Stimulated activated CD4-positive, alpha-beta T cell treated with anti-CD3 and anti-CD28 coated beads, Interleukin-2, amount 100 ng/mL, for 24 hours (primary cell): Measurements from ENCODE around the gene MAPK7.
A peak's percentile ranks its signal among the peaks of the same experiment; 100 is the strongest.

Source experiments
- DNase-seq, 2 donors: peaks; one replicate each; pipeline ENCODE4 v3.0.0-alpha.2; 2020

Gene MAPK7

GRCh38 chr17:19364699-19365498 is 13.4 kb upstream of the MAPK7 start:
- no peak for DNase-seq

GRCh38 chr17:19365499-19365817 is 12.8 kb upstream of the MAPK7 start:
- no peak for DNase-seq

- no peak for DNase-seq
Measured at GRCh38 chr17:19365833-19366636, 12.3 kb upstream of the MAPK7 start.

- no peak for DNase-seq
Measured at GRCh38 chr17:19366637-19366972, 11.7 kb upstream of the MAPK7 start.

GRCh38 chr17:19368229-19368628 is 10.1 kb upstream of the MAPK7 start:
- DNase-seq = no peak

GRCh38 chr17:19369107-19369778 is 9.1 kb upstream of the MAPK7 start:
- DNase-seq = no peak

GRCh38 chr17:19369846-19370492 is 8.3 kb upstream of the MAPK7 start:
- no peak for DNase-seq

- DNase-seq = no peak
Measured at GRCh38 chr17:19370493-19370960, 7.8 kb upstream of the MAPK7 start.

- no peak for DNase-seq
Measured at GRCh38 chr17:19371259-19372010, 6.9 kb upstream of the MAPK7 start.

GRCh38 chr17:19372011-19372370 is 6.3 kb upstream of the MAPK7 start:
- DNase-seq = peak in 1 of 2 donors; percentile 15

- peak in 1 of 2 donors; percentile 14 for DNase-seq
Measured at GRCh38 chr17:19372439-19372838, 5.9 kb upstream of the MAPK7 start.

- peak in 1 of 2 donors; percentile 15 for DNase-seq
Measured at GRCh38 chr17:19372866-19373504, 5.3 kb upstream of the MAPK7 start.

- no peak for DNase-seq
Measured at GRCh38 chr17:19374136-19374535, 4.2 kb upstream of the MAPK7 start.

- DNase-seq = no peak
Measured at GRCh38 chr17:19375732-19376131, 2.6 kb upstream of the MAPK7 start.

- peak in 1 of 2 donors; percentile 14 for DNase-seq
Measured at GRCh38 chr17:19376811-19377210, 1.5 kb upstream of the MAPK7 start.

GRCh38 chr17:19377602-19378415 is 489 bp upstream of the MAPK7 start:
- DNase-seq = peak; percentile 94 to 95

GRCh38 chr17:19379361-19380065 is 1.2 kb downstream of the MAPK7 start:
- DNase-seq = no peak

- no peak for DNase-seq
Measured at GRCh38 chr17:19380481-19381301, 2.4 kb downstream of the MAPK7 start.

GRCh38 chr17:19381361-19381740 is 3.1 kb downstream of the MAPK7 start:
- DNase-seq = no peak
